ENCODE results near the gene HDAC1. TPM values are rescaled to one million over a fixed set of nuclear protein-coding genes. Genes with fewer than 3 reads are reported as not detected.

HDAC1 gene
- total and polyA plus RNA-seq, 2 of the 13 experiments (the other 11 are each of a cell fraction or from before 2014, with no cell fraction given) = 93.5 to 189 TPM

GRCh38 chr1:32332290-32333079, 40.6 kb downstream of the HDAC1 start:
- TF ChIP-seq POLR2G (IDR thresholded peaks at IDR 0.05; ENCODE audit: low read depth, low read length) (peak; percentile 53), NFE2L1 (CRISPR knock-in tag; IDR thresholded peaks at IDR 0.05; ENCODE audit: borderline replicate concordance) (no peak), AGO1 (IDR thresholded peaks at IDR 0.05; ENCODE audit: low read depth, low read length, poor library complexity, severe bottlenecking) (peak; percentile 52), POLR2AphosphoS5 (IDR thresholded peaks at IDR 0.05; ENCODE audit: low read depth, low read length) (peak; percentile 15; the same call in 1 of the 2 replicates), ZSCAN29 (CRISPR knock-in tag; conservative IDR thresholded peaks at IDR 0.05) (no peak), NRL (CRISPR knock-in tag; IDR thresholded peaks at IDR 0.05; ENCODE audit: borderline replicate concordance) (0 out of 2 replicates have a peak, but pooled peaks have one; percentile 18), AGO2 (optimal IDR thresholded peaks at IDR 0.05; ENCODE audit: low read depth, low read length) (peak; percentile 85), PRDM4 (CRISPR knock-in tag; IDR thresholded peaks at IDR 0.05; ENCODE audit: borderline replicate concordance) (no peak), PAF1 (CRISPR knock-in tag; IDR thresholded peaks at IDR 0.05) (peak; percentile 54; the same call in 1 of the 2 replicates), SYNCRIP (IDR thresholded peaks at IDR 0.05; ENCODE audit: insufficient read depth, low read depth, low read length) (no peak), ZNF709 (CRISPR knock-in tag; IDR thresholded peaks at IDR 0.05) (no peak), ZNF326 (CRISPR knock-in tag; IDR thresholded peaks at IDR 0.05; ENCODE audit: borderline replicate concordance) (0 out of 2 replicates have a peak, but pooled peaks have one; percentile 60), POGZ (CRISPR knock-in tag; IDR thresholded peaks at IDR 0.05) (no peak), POLR2A (IDR thresholded peaks at IDR 0.05; ENCODE audit: insufficient read depth in 1 of 2, low read depth in 2 of 2, low read length in 2 of 2) (peak; percentile 53), RBM22 (optimal IDR thresholded peaks at IDR 0.05; ENCODE audit: low read length) (peak; percentile 90), RARA (CRISPR knock-in tag; IDR thresholded peaks at IDR 0.05) (0 out of 2 replicates have a peak, but pooled peaks have one; percentile 17), CCAR2 (optimal IDR thresholded peaks at IDR 0.05; ENCODE audit: low read depth, low read length) (no peak), POLR2AphosphoS2 (IDR thresholded peaks at IDR 0.05; ENCODE audit: low read depth, low read length) (0 out of 2 replicates have a peak, but pooled peaks have one; percentile 13), RBFOX2 (IDR thresholded peaks at IDR 0.05; ENCODE audit: low read depth, low read length) (peak; percentile 18), SSRP1 (CRISPR knock-in tag; IDR thresholded peaks at IDR 0.05) (0 out of 2 replicates have a peak, but pooled peaks have one; percentile 85)
- DNase-seq (ENCODE audit: low spot score) (no peak), FAIRE-seq (no peak), ATAC-seq (no peak)
- in situ Hi-C loops (cut with HindIII; ENCODE audit: extremely low pct_ligation_motif_present, low pct_unique_long_range_greater_than_20kb) (no loop called here), intact Hi-C loops (cut with micrococcal nuclease; ENCODE audit: unreplicated experiment) (loop anchor here (10.0 kb wide), 1 partner anchor 62 kb away; the partner anchor contains the start of gene BSDC1)
- no peak overlapping the region for H2AFZ ChIP-seq (ENCODE audit: low read length)
- CTCF ChIA-PET (ENCODE audit: low intra/inter-chr PET ratio, low total read pairs) = no interaction called here
- whole genome bisulfite sequencing (ENCODE audit: low lambda C conversion rate) = 100% methylated on average over 2 of the region's 3 CpGs
- H3K27ac ChIP-seq (ENCODE audit: extremely low read length, insufficient read depth, low read length) = peak overlapping the region; percentile 17
- no peak overlapping the region for H3K4me2 ChIP-seq (ENCODE audit: low read depth, low read length)
- peaks cover 14% of the 10 kb centered on the region for H4K20me1 ChIP-seq (ENCODE audit: insufficient read depth, low read length)
- no peak overlapping the region for H3K4me3 ChIP-seq (replicated peaks in 1 of 3; ENCODE audit: insufficient read depth in 1 of 3, low read depth in 2 of 3, low read length in 3 of 3)
- peaks cover 31% of the 10 kb centered on the region for H3K4me1 ChIP-seq (ENCODE audit: insufficient read depth, low read length)
- H3K9ac ChIP-seq (ENCODE audit: insufficient read depth, low read depth, low read length) = no peak overlapping the region
- BruUV-seq (replicated peaks) = no TSS peak
- no peaks in the 10 kb centered on the region for H3K27me3 ChIP-seq (ENCODE audit: control insufficient read depth in 1 of 2, insufficient read depth in 2 of 2, low read length in 2 of 2)
- peaks cover 36 to 67% of the 10 kb centered on the region in 2 experiments for H3K36me3 ChIP-seq (replicated peaks in 1 of 2; ENCODE audit: control insufficient read depth in 1 of 2, insufficient read depth in 2 of 2, low read length in 2 of 2)
- peaks cover 14% of the 10 kb centered on the region for H3K79me2 ChIP-seq (ENCODE audit: insufficient read depth, low read length)
- POLR2A ChIA-PET = interaction anchor here (0.7 to 4.8 kb wide), 14 partner anchors 9 to 132 kb away, joined by 3 to 84 read pairs (median 3); partner anchors contain the start of genes BSDC1, CCDC28B and HDAC1
- no peaks in the 10 kb centered on the region for H3K9me3 ChIP-seq (ENCODE audit: low read length)

Measured in HepG2 (cell line).